Keratinocyte (primary cell): ENCODE results near the gene CCDC85B. TPM values are rescaled to one million over a fixed set of nuclear protein-coding genes. Genes with fewer than 3 reads are reported as not detected.

Source experiments
- DNase-seq: peaks from one replicate; pipeline ENCODE4 v3.0.0-alpha.2; 2011; ENCODE audit warnings: low read depth, missing footprints, low spot score
- FAIRE-seq: peaks from 2 replicates; lab custom pipeline; 2011; peaks lifted over from hg19 to GRCh38; lab: Jason Lieb, UNC
- H2AFZ ChIP-seq: 2 replicates; pipeline ENCODE4 v1.6.0; 2012; ENCODE audit warnings: low read length, control low read depth, inconsistent platforms; ENCODE audit not compliant: control insufficient read depth
- H3K27ac ChIP-seq: 2 replicates; pipeline ENCODE4 v1.5.1; 2011; ENCODE audit warnings: low read length; ENCODE audit not compliant: control insufficient read depth, insufficient read depth
- H3K27me3 ChIP-seq: 3 replicates; pipeline ENCODE4 v1.6.0; 2011; ENCODE audit warnings: low read length; ENCODE audit not compliant: control insufficient read depth, insufficient read depth; ENCODE audit errors: extremely low read depth
- H3K36me3 ChIP-seq, 2 experiments: 2 replicates in 1 of 2; 3 replicates in 1 of 2; pipeline ENCODE4 v1.5.1; 2011; ENCODE audit warnings: low read length in 2 of 2, mild to moderate bottlenecking in 1 of 2; ENCODE audit not compliant: control insufficient read depth in 2 of 2, insufficient read depth in 2 of 2; ENCODE audit errors: extremely low read depth in 1 of 2
- H3K4me1 ChIP-seq: 3 replicates; pipeline ENCODE4 v1.5.1; 2011; ENCODE audit warnings: low read length; ENCODE audit not compliant: control insufficient read depth, insufficient read depth; ENCODE audit errors: extremely low read depth
- H3K4me2 ChIP-seq: 3 replicates; pipeline ENCODE4 v1.6.0; 2011; ENCODE audit warnings: low read depth, low read length; ENCODE audit not compliant: control insufficient read depth, insufficient read depth; ENCODE audit errors: extremely low read depth
- H3K4me3 ChIP-seq, 3 experiments: fragments of 200-600 bp in 1 of 3; sonication (generic) in 1 of 3; 2 replicates in 2 of 3; 3 replicates in 1 of 3; pipeline ENCODE4 v1.5.1; 2011 to 2016; ENCODE audit warnings: low read length in 3 of 3, mild to moderate bottlenecking in 3 of 3, control low read depth in 2 of 3, inconsistent platforms in 1 of 3, low read depth in 1 of 3, mixed read lengths in 1 of 3, mixed run types in 1 of 3, moderate library complexity in 1 of 3; ENCODE audit not compliant: control insufficient read depth in 2 of 3, insufficient read depth in 2 of 3; ENCODE audit errors: extremely low read depth in 1 of 3
- H3K79me2 ChIP-seq: 2 replicates; pipeline ENCODE4 v1.6.0; 2012; ENCODE audit warnings: low read length; ENCODE audit not compliant: control insufficient read depth, insufficient read depth
- H3K9ac ChIP-seq: 3 replicates; pipeline ENCODE4 v1.6.0; 2011; ENCODE audit warnings: low read length; ENCODE audit not compliant: control insufficient read depth, insufficient read depth; ENCODE audit errors: extremely low read depth
- H3K9me1 ChIP-seq: 3 replicates; pipeline ENCODE4 v1.6.0; 2011; ENCODE audit warnings: low read length; ENCODE audit not compliant: control insufficient read depth, insufficient read depth; ENCODE audit errors: extremely low read depth
- H3K9me3 ChIP-seq: 2 replicates; pipeline ENCODE4 v1.5.1; 2012; ENCODE audit warnings: low read depth, low read length; ENCODE audit not compliant: control insufficient read depth
- H4K20me1 ChIP-seq: 3 replicates; pipeline ENCODE4 v1.6.0; 2011; ENCODE audit warnings: low read length; ENCODE audit not compliant: control insufficient read depth, insufficient read depth; ENCODE audit errors: extremely low read depth
- EZH2 ChIP-seq: IDR thresholded peaks from one replicate; pipeline ENCODE4 v1.6.1; 2012; ENCODE audit warnings: inconsistent platforms, mild to moderate bottlenecking, low read length, moderate library complexity
- dilution Hi-C: fragments of 300-500 bp; cut with MboI; formaldehyde crosslinking; loops from one replicate; pipeline ENCODE4 v1.7.0; 2020; ENCODE audit warnings: low sequenced_read_pairs; ENCODE audit not compliant: extremely low pct_ligation_motif_present
- polyA plus RNA-seq, 5 experiments: library from polyadenylated mRNA; depleted of rRNA in 3 of 5; stranded (reverse) in 3 of 5; stranded (forward) in 1 of 5; unstranded in 1 of 5; fragments of >200 nt; gene quantifications; 1 replicate in 1 of 5; 2 replicates in 3 of 5; 3 replicates in 1 of 5; pipeline versions ENCODE4 v1.2.1 to v1.2.3, GENCODE V29; 2011 to 2012; ENCODE audit warnings: missing spikeins in 2 of 5, low read depth in 1 of 5, low replicate concordance in 1 of 5
- TF ChIP-seq, protein P1 (sequence below), 3 experiments: IDR thresholded peaks in 1 of 3; conservative IDR thresholded peaks in 1 of 3; optimal IDR thresholded peaks in 1 of 3; 2 replicates in 2 of 3; 3 replicates in 1 of 3; pipeline versions ENCODE3 to v1.5.1; 2011; ENCODE audit warnings: low read length in 3 of 3, mild to moderate bottlenecking in 3 of 3, moderate library complexity in 2 of 3, control low read depth in 1 of 3, inconsistent platforms in 1 of 3; ENCODE audit not compliant: insufficient read depth in 2 of 3; ENCODE audit errors: extremely low read depth in 1 of 3

CCDC85B gene
- polyA plus RNA-seq, 1 donor (not counting 4 experiments of a cell fraction or from before 2014, with no cell fraction given), result 4.1 TPM

DNA sequence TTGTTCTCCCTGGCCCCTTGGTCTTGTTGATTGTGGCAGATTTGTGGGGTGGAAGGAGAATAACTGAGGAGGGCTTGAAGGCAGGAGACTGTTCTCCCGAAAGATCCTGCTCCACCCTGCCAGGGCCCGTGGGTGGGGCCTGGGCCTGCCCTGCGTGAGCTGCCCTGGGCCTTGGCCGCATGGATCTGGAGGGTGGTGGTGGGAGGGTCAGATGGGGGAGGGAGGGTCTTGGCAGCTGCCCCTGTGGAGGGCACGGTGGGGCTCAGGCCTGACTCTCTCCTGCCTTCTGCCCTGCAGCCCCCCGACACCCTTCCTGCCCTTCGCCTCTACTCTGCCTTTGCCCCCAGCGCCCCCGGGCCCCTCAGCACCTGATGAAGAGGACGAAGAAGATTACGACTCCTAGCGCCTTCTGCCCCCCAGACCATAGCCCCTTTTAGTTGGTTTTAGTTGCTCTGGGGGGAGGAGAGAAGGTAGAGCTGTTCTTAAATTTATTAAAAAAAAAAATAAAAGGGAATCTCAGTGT, 30.6 kb downstream of the CCDC85B start:
- Histone ChIP-seq H3K27me3 (no peaks in the 10 kb centered on the region), H3K4me1 (peaks cover 40% of the 10 kb centered on the region), H3K36me3 (peaks cover 8 to 23% of the 10 kb centered on the region in 2 experiments), H3K9ac (peak overlapping the region; percentile 80), H3K9me1 (no peaks in the 10 kb centered on the region), H3K27ac (peak overlapping the region; percentile 31), H3K4me2 (peak overlapping the region; percentile 95), H3K79me2 (peaks cover 42% of the 10 kb centered on the region), H4K20me1 (no peaks in the 10 kb centered on the region), H3K4me3 (peak overlapping the region; percentile 77 to 92 (median 80)), H2AFZ (no peak overlapping the region), H3K9me3 (no peaks in the 10 kb centered on the region)
- dilution Hi-C loops, result no loop called here
- TF ChIP-seq EZH2, result no peak
- TF ChIP-seq, protein P1, sequence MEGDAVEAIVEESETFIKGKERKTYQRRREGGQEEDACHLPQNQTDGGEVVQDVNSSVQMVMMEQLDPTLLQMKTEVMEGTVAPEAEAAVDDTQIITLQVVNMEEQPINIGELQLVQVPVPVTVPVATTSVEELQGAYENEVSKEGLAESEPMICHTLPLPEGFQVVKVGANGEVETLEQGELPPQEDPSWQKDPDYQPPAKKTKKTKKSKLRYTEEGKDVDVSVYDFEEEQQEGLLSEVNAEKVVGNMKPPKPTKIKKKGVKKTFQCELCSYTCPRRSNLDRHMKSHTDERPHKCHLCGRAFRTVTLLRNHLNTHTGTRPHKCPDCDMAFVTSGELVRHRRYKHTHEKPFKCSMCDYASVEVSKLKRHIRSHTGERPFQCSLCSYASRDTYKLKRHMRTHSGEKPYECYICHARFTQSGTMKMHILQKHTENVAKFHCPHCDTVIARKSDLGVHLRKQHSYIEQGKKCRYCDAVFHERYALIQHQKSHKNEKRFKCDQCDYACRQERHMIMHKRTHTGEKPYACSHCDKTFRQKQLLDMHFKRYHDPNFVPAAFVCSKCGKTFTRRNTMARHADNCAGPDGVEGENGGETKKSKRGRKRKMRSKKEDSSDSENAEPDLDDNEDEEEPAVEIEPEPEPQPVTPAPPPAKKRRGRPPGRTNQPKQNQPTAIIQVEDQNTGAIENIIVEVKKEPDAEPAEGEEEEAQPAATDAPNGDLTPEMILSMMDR (optimal IDR thresholded peaks at IDR 0.05 in 1 of 3, IDR thresholded peaks at IDR 0.05 in 1 of 3, conservative IDR thresholded peaks at IDR 0.05 in 1 of 3; ENCODE audit: extremely low read depth in 1 of 3, insufficient read depth in 2 of 3, low read length in 3 of 3), result no peak
- DNase-seq, result no peak
- no peak for FAIRE-seq

DNA sequence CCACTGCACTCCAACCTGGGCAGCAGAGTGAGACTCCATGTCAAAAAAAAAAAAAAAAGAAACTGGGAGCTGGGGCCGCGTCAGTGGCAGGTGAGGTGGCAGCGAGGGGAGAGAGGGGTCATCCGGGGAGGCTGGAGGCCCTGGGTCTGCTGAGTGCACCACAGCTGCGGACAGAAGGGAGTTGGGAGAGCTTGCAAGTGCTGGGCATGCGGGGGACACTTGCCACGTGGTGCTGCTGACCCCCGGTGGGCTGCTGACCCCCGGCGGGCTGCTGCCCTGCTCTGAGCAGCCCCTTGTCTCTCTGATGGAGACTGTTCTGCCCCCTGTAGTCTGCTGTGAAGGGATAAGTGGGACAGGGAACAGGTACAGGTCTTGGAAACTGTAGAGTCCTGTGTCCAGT, 31.4 kb downstream of the CCDC85B start:
- H3K27me3 ChIP-seq, result no peaks in the 10 kb centered on the region
- H3K4me2 ChIP-seq, result no peak overlapping the region
- H3K9me1 ChIP-seq, result no peaks in the 10 kb centered on the region
- no peak overlapping the region for H3K27ac ChIP-seq
- peaks cover 32% of the 10 kb centered on the region for H3K4me1 ChIP-seq
- TF ChIP-seq EZH2, result no peak
- TF ChIP-seq, protein P1 (optimal IDR thresholded peaks at IDR 0.05 in 1 of 3, IDR thresholded peaks at IDR 0.05 in 1 of 3, conservative IDR thresholded peaks at IDR 0.05 in 1 of 3; ENCODE audit: extremely low read depth in 1 of 3, insufficient read depth in 2 of 3, low read length in 3 of 3), result no peak
- DNase-seq (no peak), FAIRE-seq (no peak)
- H3K9ac ChIP-seq, result no peak overlapping the region
- H3K79me2 ChIP-seq, result peaks cover 36% of the 10 kb centered on the region
- no peaks in the 10 kb centered on the region for H4K20me1 ChIP-seq
- no peak overlapping the region for H2AFZ ChIP-seq
- no peak overlapping the region for H3K4me3 ChIP-seq
- H3K36me3 ChIP-seq, result peaks cover 8 to 23% of the 10 kb centered on the region in 2 experiments
- H3K9me3 ChIP-seq, result no peaks in the 10 kb centered on the region
- dilution Hi-C loops, result no loop called here
